GM18498 (cell line): ENCODE measurements around the gene SMIM27.
"Not testable (repeated sequence)": the region's sequence is repeated elsewhere in the genome, so short reads cannot be mapped to it uniquely, and the experiment has no call there.

Experiments
- ATAC-seq: cut with Tn5 transposase; IDR thresholded peaks from one replicate; pipeline ENCODE4 v1.9.1; 2021; ENCODE audit warnings: mild to moderate bottlenecking, moderate library complexity; ENCODE audit not compliant: unreplicated experiment

Gene SMIM27

GRCh38 chr9:32552172-32552872 is at the start of gene SMIM27, which contains the start of gene TOPORS:
Gene SMIM27, plus strand, starts transcription at chr9:32552327. Its CDS starts 108 bp downstream, at chr9:32552435.
Gene TOPORS, minus strand, starts transcription at chr9:32552586. Its CDS starts 150 bp downstream, at chr9:32552436.
- peak; percentile 77 for ATAC-seq

- ATAC-seq: no peak
Observed at GRCh38 chr9:32502464-32502863, 49.7 kb upstream of the SMIM27 start.

- no peak for ATAC-seq
Observed at GRCh38 chr9:32503008-32503407, 49.1 kb upstream of the SMIM27 start.

GRCh38 chr9:32508728-32509127 is 43.4 kb upstream of the SMIM27 start:
- ATAC-seq: no peak

- ATAC-seq: no peak
Observed at GRCh38 chr9:32516241-32516640, 35.9 kb upstream of the SMIM27 start.

GRCh38 chr9:32518276-32518675 is 33.9 kb upstream of the SMIM27 start:
- ATAC-seq: no peak

GRCh38 chr9:32523910-32524309 is 28.2 kb upstream of the SMIM27 start:
- no peak for ATAC-seq

- ATAC-seq: not testable (repeated sequence)
Observed at GRCh38 chr9:32524558-32524891, 27.6 kb upstream of the SMIM27 start.

GRCh38 chr9:32524892-32525708 is 27.0 kb upstream of the SMIM27 start:
- ATAC-seq: peak; percentile 38

- ATAC-seq: no peak
Observed at GRCh38 chr9:32525709-32526030, 26.5 kb upstream of the SMIM27 start.

- ATAC-seq: peak; percentile 71
Observed at GRCh38 chr9:32526041-32526706, 26.0 kb upstream of the SMIM27 start, which contains the start of gene RIGI. Gene RIGI, minus strand, starts transcription at chr9:32526196. Its CDS starts 30 bp downstream, at chr9:32526166.

GRCh38 chr9:32526707-32527048 is 25.4 kb upstream of the SMIM27 start:
- no peak for ATAC-seq

GRCh38 chr9:32533336-32533735 is 18.8 kb upstream of the SMIM27 start:
- ATAC-seq: no peak

- ATAC-seq: no peak
Observed at GRCh38 chr9:32533816-32534215, 18.3 kb upstream of the SMIM27 start.

GRCh38 chr9:32543047-32543446 is 9.1 kb upstream of the SMIM27 start:
- no peak for ATAC-seq

- no peak for ATAC-seq
Observed at GRCh38 chr9:32545884-32546283, 6.2 kb upstream of the SMIM27 start.

- not testable (repeated sequence) for ATAC-seq
Observed at GRCh38 chr9:32548213-32548612, 3.9 kb upstream of the SMIM27 start.

GRCh38 chr9:32550150-32550561 is 2.0 kb upstream of the SMIM27 start:
- ATAC-seq: no peak

GRCh38 chr9:32550562-32551275 is 1.4 kb upstream of the SMIM27 start:
- peak; percentile 75 for ATAC-seq

GRCh38 chr9:32551276-32552051 is 663 bp upstream of the SMIM27 start:
- ATAC-seq: peak; percentile 3
